Fibroblast of peridontal ligament (primary cell): Measurements from ENCODE around the gene SEC61G.

Experiments used
- DNase-seq: peaks from one replicate; pipeline ENCODE4 v3.0.0-alpha.2; 2010; ENCODE audit errors: extremely low read depth

Gene SEC61G

DNA sequence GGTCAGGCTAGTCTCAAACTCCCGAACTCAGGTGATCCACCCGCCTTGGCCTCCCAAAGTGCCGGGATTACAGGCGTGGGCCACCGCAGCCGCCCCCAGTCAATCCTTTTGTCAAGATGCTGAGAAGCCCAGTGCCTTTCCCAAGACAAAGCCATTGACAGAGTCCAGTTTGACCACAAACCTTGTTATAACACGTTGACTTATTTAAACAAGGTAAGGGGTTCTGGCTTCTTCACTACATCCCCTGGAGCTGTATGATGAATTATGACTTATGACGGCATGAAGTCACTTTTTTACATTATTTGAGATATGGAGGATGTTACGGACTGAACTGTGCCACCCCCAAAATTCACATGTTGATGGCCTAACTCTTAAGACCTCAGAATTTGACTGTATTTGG, 5.8 kb upstream of the SEC61G start:
- no peak for DNase-seq

DNA sequence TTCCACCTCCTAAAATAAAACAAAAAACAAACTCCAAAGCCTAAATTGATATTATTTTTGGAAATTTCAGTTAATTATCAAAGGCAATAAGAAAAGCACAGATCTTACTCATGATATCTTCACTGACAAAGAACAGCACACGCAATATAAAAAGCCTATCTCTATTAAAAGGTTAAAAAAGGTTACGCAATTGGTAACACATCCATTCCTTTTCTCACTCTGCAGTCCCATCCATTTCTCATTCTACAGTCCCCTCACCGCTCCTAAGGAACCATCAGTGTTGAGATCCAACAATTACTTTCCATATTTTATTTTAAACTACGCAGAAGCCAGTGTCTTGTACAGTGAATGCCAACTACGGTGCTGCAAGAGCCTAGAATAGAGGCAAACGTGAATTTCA, 1.3 kb downstream of the SEC61G start:
- DNase-seq: no peak

DNA sequence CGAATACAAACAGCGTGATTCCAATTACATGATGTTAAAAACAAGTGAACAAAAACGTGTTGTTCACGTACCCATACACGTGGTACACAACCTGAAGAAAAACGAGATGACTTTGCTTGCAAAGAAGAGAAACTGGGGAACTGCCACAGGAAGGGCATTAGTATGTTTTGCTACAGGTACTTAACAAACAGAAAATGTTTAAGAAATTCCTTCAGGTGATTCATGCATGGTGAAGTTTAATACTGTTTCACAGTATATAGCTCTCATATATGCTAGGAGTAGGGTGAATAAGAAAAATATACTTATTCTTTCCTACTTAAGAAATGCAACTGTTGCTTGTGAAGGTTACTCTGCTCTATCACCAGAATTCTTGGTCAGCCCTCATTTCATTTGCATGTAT, 9.8 kb downstream of the SEC61G start:
- no peak for DNase-seq

DNA sequence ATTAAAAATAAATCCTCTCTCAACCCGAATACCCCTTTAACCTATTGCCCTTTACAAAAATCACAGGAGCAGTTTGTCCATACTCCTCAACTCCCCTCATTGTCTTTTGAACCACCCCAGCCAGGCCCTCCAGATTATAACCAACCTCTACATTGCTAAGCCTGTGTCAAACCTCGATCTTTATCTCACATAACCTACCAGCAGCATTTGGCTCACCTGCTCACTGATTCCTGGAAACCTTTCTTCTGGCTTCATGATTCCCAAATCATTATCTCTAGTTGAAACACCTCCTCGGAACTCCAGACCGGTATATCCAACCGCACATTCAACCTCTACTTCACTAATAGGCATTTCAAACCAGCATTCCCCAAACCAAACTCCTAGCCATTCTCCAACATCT, 11.8 kb downstream of the SEC61G start:
- DNase-seq: no peak

DNA sequence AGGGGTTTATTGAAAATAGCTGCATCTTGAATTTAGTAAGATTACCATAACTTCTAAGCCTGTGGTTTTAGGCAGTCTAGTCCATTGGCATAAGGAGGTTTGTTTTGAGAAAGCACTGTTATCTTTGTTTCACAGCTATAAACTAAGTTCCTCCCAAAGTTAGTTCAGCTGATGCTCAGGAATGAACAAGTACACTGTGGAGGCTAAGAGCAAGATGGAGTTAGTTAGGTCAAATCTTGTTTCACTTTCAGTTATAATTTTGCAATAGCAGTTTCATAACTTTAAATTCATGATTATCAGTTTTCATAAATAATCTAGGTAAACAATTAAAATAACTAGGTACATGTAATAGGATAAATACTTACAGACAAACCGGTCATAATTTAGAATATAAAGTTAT, 15.4 kb downstream of the SEC61G start:
- DNase-seq: peak; percentile 31

DNA sequence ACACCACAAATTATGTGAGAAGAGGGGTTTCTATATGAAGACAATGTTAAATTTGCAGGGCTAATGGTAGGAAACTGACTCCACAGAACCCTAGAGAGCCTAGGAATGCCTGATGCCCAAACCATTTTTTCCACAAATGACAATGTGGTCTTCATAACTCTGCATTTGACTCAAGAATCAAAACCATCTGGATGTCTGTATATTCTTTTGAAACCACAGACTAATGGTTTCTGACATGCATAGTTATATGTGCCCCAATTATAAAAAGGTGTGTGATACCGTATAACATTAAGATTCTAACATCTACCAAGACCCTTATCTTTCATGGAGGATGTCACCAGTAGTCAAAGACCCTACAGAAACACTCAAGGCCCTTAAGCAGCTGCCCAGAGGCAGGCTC, 20.3 kb downstream of the SEC61G start:
- peak; percentile 62 for DNase-seq

DNA sequence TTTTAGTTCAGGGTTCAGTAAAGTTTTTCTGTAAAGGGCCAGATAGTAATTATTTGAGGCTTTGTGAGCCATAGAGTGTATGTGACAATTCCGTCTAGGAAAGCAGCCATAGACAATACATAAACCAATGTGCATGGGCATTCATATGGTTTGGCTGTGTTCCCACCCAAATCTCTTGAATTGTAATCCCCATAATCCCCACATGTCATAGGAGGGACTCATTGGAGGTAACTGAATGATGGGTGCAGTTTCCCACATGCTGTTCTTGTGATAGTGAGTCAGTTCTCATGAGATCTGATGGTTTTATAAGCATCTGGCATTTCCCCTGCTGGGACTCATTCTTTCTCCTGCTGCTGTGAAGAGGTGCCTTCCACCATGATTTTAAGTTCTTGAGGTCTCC, 29.9 kb downstream of the SEC61G start:
- no peak for DNase-seq

DNA sequence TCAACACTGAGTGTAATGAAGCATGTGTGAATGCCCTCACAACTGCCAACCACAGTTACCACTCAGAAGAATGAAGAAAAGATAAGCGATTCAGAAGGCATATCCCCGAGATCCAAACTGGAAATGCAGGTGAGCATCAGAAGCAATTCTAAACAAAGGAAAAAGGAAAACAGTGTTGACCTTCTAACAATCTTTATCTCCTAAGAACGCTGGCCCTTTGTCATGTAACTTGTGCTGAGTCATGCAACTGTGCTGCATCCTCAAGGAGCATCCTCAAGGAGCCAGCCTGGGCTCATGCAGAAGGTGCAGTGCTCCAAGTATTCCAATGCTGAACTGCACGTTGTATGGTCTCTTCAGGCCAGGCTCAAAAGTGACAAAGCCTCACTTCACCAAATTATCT, 30.6 kb downstream of the SEC61G start:
- no peak for DNase-seq

DNA sequence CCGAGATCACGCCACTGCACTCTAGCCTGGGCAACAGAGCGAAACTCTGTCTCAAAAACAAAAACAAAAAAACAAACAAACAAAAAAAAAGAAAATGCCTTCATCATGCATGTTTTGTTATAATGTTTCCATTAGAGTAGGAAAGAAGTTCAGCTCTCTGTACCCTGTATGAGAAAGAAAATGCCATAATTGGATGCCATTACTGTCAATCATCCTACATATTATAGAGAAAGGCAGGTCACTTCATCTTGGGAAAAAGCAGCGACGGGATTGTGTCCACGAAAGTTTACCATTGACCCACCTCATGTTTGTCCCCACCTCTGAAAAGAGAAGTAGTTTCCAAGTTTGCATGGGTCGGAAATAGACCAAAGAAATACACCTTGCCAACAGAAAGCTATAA, 33.8 kb downstream of the SEC61G start:
- DNase-seq: no peak

DNA sequence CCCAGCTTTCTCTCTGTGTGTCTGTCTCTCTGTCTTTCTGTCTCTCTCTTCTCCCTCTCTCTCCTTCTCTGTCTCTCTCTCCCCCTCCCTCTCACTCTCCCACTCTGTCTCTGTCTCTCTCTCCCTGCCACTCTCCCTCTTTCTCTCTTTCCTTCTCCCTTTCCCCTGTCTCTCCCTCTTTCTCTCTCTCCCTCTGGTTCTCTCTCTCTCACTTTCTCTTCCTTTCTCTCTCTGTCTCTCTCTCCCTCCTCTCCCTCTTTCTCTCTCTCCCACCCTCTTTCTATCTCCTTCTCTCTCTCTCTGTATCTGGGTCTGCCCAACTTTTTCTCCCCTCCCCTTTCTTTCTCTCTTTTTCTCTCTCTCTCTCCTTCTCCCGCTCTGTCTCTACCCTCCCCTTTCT, 36.5 kb downstream of the SEC61G start:
- DNase-seq: no peak

DNA sequence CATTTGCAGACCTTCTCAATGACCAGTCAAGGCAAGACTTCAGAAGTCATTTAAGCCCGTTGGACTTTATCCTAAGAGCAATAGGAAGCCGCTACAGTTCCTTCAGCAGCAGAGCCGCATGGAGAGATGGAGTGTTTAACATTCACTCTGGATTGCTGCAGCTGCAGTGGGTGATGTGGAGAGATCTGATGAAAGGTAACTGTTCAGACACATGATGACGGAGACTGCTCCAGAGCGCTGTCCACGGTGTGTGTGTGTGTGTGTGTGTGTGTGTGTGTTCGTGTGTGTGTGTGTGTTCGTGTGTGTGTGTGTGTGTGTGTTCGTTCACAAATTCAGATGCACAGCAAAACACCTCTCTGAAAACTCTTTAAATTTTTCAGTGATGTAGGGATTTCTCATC, 37.0 kb downstream of the SEC61G start:
- no peak for DNase-seq

DNA sequence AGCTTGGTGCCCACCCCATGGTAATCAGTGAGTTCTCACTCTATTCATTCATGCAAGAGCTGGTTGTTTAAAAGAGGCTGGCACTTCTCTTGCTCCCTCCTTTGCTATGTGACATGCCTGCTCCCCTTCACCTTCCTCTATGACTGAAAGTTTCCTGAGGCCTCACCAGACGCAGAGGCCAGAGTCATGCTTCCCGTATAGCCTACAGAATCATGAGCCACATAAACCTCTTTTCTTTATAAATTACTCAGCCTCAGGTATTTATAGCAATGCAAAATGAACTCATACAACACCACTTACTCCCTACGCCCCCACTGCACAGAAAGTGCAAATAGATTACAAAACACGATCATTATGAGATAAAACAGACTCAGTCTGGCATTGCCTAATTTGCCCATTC, 39.0 kb downstream of the SEC61G start:
- DNase-seq: no peak

DNA sequence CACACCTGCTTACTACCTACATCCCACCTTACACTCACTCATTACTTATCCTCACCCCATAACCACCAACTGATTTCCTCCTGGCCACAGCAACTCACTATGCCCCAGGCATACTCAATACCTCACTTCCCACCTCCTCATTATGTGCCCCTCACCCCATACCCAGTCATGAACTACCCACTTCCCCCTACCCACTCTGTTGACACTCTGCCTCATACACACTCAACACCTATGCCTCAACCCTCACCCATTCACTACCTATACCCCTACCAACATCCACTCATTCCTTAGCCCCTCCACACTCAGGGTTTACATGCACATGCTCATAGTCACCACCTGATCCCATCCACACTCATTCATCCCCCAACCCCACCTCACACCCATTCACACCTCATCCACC, 39.6 kb downstream of the SEC61G start:
- DNase-seq: no peak

DNA sequence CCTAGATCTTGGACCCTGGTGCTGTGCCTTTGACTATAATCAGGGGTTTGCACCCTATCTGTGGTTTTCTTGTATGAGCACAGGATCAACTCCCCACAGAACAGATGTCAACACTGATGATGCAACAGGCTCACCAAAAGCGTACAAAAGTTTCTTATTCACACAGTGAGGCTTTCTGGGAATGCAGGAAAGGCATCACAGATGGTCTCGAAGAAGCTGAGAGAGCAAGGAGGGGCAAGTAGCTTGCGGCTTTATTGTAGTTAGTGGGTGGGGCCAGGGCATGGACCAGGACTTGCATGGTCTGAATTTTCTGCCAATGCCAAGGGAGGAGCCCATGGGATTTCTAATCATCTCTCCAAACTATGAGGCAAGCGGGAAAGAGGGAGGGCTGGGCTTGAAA, 46.2 kb downstream of the SEC61G start:
- no peak for DNase-seq

DNA sequence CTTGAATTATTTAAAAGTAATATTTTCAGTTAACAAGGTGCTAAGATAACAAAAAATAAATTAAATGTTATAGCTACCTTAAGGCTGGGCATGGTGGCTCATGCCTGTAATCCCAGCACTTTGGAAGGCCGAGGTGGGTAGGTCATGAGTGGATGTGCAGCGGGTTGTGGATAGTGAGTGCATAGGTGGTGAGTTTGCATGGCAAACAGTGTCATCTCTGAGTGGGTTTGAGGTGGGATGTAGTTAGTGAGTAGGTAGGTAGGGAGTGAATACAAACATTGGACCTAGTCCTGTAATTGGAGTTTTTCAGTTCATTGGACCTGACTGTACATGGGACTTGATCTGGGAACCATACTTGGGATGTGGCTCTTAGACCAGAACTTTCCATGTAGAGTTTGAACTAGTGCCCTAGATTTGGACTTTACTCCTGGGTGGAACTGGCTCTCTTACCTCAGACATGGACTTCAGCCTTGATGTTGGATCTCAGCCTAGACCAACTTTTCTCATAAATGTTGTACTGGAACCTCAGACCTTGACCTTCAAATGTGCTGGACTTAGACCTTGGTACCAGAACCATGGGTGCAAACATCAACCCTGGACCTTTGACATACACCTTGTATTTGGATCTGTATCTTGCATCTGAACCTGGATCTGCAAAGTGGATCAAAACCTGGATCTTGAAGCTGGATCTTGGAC, 47.0 kb downstream of the SEC61G start:
- DNase-seq: no peak

DNA sequence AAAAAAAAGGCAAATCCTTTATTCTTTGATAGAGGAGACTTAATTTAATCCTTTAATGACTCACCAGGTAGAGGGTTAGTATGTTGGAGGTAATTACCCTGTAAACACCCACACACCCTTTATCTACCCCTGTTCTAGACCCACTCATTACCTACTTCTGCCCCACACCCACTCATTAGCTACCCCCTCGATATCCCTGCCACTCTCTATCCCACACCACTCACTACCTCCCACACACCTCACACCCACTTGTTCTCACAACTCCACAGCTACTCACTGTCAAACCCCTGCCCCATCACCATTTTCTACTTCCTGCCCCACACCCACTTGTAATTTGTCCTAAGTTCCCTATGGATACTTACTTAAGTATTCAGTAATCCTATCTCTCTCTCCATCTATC, 49.7 kb downstream of the SEC61G start:
- no peak for DNase-seq

DNA sequence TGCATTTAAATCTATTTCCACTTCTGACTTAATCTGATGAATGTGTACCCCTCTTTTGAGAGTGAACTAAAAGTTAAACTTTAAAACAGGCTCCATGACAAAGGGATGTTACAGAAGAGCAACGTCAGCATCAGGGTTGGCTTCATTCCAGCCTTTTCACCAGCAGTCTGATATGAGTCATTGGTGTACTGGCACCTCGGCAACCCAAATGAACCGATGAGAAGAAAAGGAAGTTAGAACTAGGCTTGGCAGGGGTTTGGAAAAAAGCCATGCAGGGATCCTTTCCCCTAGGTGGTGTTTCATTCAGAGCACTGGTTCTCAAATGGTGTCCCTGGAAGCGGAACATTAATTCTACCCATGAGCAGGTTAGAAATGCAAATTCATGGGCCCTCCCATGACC, 53.6 kb downstream of the SEC61G start:
- peak; percentile 31 for DNase-seq

DNA sequence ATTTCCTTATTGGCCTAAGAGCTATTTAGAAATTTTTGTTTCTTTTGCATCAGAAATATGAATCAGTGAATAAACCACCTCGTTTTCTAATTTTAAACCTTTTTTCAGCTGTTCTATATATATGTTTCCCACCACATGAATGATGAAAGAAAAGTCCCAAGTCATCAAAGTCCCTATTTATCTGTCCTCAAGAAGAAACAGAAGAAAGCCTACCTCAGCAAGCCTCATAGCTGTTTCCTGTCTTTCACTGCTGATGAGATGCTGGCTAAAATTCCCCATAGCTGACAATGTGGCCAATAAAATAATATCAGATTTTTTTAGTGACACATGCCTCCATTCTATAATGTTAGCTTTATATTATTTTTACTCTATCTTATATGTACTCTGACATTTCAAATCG, 54.2 kb downstream of the SEC61G start:
- no peak for DNase-seq
